Stimulated activated CD8-positive, alpha-beta memory T cell treated with anti-CD3 and anti-CD28 coated beads, Interleukin-4, amount 100 ng/mL, for 4 hours (primary cell): ENCODE results near the gene NR3C1.

Experiments used
- DNase-seq, 2 donors: peaks; one replicate each; pipeline ENCODE4 v3.0.0-alpha.2; 2020; ENCODE audit warnings: low read depth in 2 of 2, low spot score in 1 of 2

Gene NR3C1

GRCh38 chr5:143239882-143240518 lies 163.5 kb downstream of the NR3C1 start:
- no peak for DNase-seq

- no peak for DNase-seq
These were observed 164.9 kb downstream of the NR3C1 start for GRCh38 chr5:143238620-143239019.

GRCh38 chr5:143237664-143238063 lies 165.8 kb downstream of the NR3C1 start:
- DNase-seq, result no peak

- no peak for DNase-seq
These were observed 166.8 kb downstream of the NR3C1 start for GRCh38 chr5:143236682-143237081.

- DNase-seq, result no peak
These were observed 168.1 kb downstream of the NR3C1 start for GRCh38 chr5:143235423-143235822.

GRCh38 chr5:143234162-143234842 lies 169.2 kb downstream of the NR3C1 start:
- DNase-seq, result no peak

GRCh38 chr5:143233031-143233430 lies 170.5 kb downstream of the NR3C1 start:
- no peak for DNase-seq

- DNase-seq, result no peak
These were observed 171.3 kb downstream of the NR3C1 start for GRCh38 chr5:143231973-143232812.

GRCh38 chr5:143231416-143231815 lies 172.1 kb downstream of the NR3C1 start:
- no peak for DNase-seq

GRCh38 chr5:143230676-143230996 lies 172.8 kb downstream of the NR3C1 start:
- DNase-seq, result no peak

GRCh38 chr5:143229896-143230675 lies 173.4 kb downstream of the NR3C1 start:
- DNase-seq, result no peak

- no peak for DNase-seq
These were observed 174.0 kb downstream of the NR3C1 start for GRCh38 chr5:143229426-143229895.

GRCh38 chr5:143228597-143229293 lies 174.7 kb downstream of the NR3C1 start:
- no peak for DNase-seq
